GM18520 (cell line): ENCODE data around the gene TDRD12.
"Not testable (repeated sequence)": the region's sequence is repeated elsewhere in the genome, so short reads cannot be mapped to it uniquely, and the experiment has no call there.

ENCODE experiments used
- ATAC-seq: cut with Tn5 transposase; IDR thresholded peaks from one replicate; pipeline ENCODE4 v1.9.1; 2021; ENCODE audit not compliant: unreplicated experiment

Gene TDRD12

GRCh38 chr19:32691952-32692726 is 27.4 kb upstream of the TDRD12 start:
- peak; percentile 46 for ATAC-seq

- no peak for ATAC-seq
Measured at GRCh38 chr19:32692727-32693061, 26.9 kb upstream of the TDRD12 start.

GRCh38 chr19:32693151-32694108 is 26.1 kb upstream of the TDRD12 start:
- not testable (repeated sequence) for ATAC-seq

GRCh38 chr19:32694316-32694715 is 25.3 kb upstream of the TDRD12 start:
- not testable (repeated sequence) for ATAC-seq

GRCh38 chr19:32694851-32695250 is 24.7 kb upstream of the TDRD12 start:
- ATAC-seq: not testable (repeated sequence)

GRCh38 chr19:32695506-32695905 is 24.1 kb upstream of the TDRD12 start:
- ATAC-seq: not testable (repeated sequence)

GRCh38 chr19:32696771-32697170 is 22.8 kb upstream of the TDRD12 start:
- ATAC-seq: not testable (repeated sequence)

GRCh38 chr19:32700129-32700528 is 19.4 kb upstream of the TDRD12 start:
- ATAC-seq: not testable (repeated sequence)

GRCh38 chr19:32702010-32702409 is 17.6 kb upstream of the TDRD12 start:
- ATAC-seq: no peak

GRCh38 chr19:32704006-32704405 is 15.6 kb upstream of the TDRD12 start:
- ATAC-seq: not testable (repeated sequence)

- no peak for ATAC-seq
Measured at GRCh38 chr19:32708457-32708856, 11.1 kb upstream of the TDRD12 start.

GRCh38 chr19:32709032-32709431 is 10.5 kb upstream of the TDRD12 start:
- no peak for ATAC-seq

GRCh38 chr19:32711747-32712146 is 7.8 kb upstream of the TDRD12 start:
- no peak for ATAC-seq

GRCh38 chr19:32716203-32716602 is 3.4 kb upstream of the TDRD12 start:
- ATAC-seq: not testable (repeated sequence)

- no peak for ATAC-seq
Measured at GRCh38 chr19:32717496-32717895, 2.1 kb upstream of the TDRD12 start.

- no peak for ATAC-seq
Measured at GRCh38 chr19:32718286-32718685, 1.3 kb upstream of the TDRD12 start.

- no peak for ATAC-seq
Measured at GRCh38 chr19:32720216-32720935, 809 bp downstream of the TDRD12 start.

- no peak for ATAC-seq
Measured at GRCh38 chr19:32720936-32721250, 1.3 kb downstream of the TDRD12 start.

GRCh38 chr19:32735936-32736335 is 16.4 kb downstream of the TDRD12 start:
- ATAC-seq: no peak

GRCh38 chr19:32743021-32743420 is 23.5 kb downstream of the TDRD12 start:
- no peak for ATAC-seq

- ATAC-seq: no peak
Measured at GRCh38 chr19:32743447-32743846, 23.9 kb downstream of the TDRD12 start.
